HepG2 (cell line): ENCODE results near the gene ARMH3. TPM values are rescaled to one million over a fixed set of nuclear protein-coding genes. Genes with fewer than 3 reads are reported as not detected.

Experiments used
- FLYWCH1 ChIP-seq: sonication (generic); formaldehyde crosslinking; IDR thresholded peaks from 2 replicates; pipeline ENCODE4 v1.8.1; 2023; ENCODE audit warnings: mild to moderate bottlenecking, missing genetic modification reagents
- FOSL1 ChIP-seq: sonication (generic); formaldehyde crosslinking; IDR thresholded peaks from 2 replicates; pipeline ENCODE4 v1.9.0; 2021; ENCODE audit warnings: missing genetic modification reagents, borderline replicate concordance
- FOXA3 ChIP-seq: IDR thresholded peaks from 2 replicates; pipeline ENCODE4 v1.6.1; 2016; ENCODE audit warnings: missing genetic modification reagents, missing compliant biosample characterization
- KLF15 ChIP-seq: sonication (generic); formaldehyde crosslinking; IDR thresholded peaks from 2 replicates; pipeline ENCODE4 v1.8.1; 2023; ENCODE audit warnings: borderline replicate concordance, mild to moderate bottlenecking, inconsistent platforms, missing genetic modification reagents, mixed read lengths
- MED13 ChIP-seq: sonication (generic); formaldehyde crosslinking; IDR thresholded peaks from 2 replicates; pipeline ENCODE4 v1.5.0; 2020; ENCODE audit warnings: missing genetic modification reagents
- MEIS2 ChIP-seq: sonication (generic); formaldehyde crosslinking; IDR thresholded peaks from 2 replicates; pipeline ENCODE4 v1.9.0; 2021; ENCODE audit warnings: mild to moderate bottlenecking, missing genetic modification reagents
- NCOA5 ChIP-seq: sonication (generic); formaldehyde crosslinking; IDR thresholded peaks from 2 replicates; pipeline ENCODE4 v1.4.0; 2020; ENCODE audit warnings: missing genetic modification reagents
- RCOR2 ChIP-seq: IDR thresholded peaks from 2 replicates; pipeline ENCODE4 v1.6.1; 2016; ENCODE audit warnings: missing biosample characterization, missing genetic modification reagents
- REL ChIP-seq: sonication (generic); formaldehyde crosslinking; conservative IDR thresholded peaks from 2 replicates; pipeline ENCODE4 v1.8.0; 2022; ENCODE audit warnings: mild to moderate bottlenecking, missing genetic modification reagents, moderate library complexity
- SIN3A ChIP-seq: IDR thresholded peaks from 2 replicates; pipeline ENCODE4 v1.6.1; 2011; ENCODE audit warnings: low read depth, mild to moderate bottlenecking, control low read depth, low read length, borderline replicate concordance
- SIX4 ChIP-seq: sonication (generic); formaldehyde crosslinking; IDR thresholded peaks from 2 replicates; pipeline ENCODE4 v1.4.0; 2020; ENCODE audit warnings: missing genetic modification reagents
- STAT5B ChIP-seq: sonication (generic); formaldehyde crosslinking; IDR thresholded peaks from 2 replicates; pipeline ENCODE4 v1.4.0; 2020; ENCODE audit warnings: missing genetic modification reagents
- SUZ12 ChIP-seq: fragments of 150-350 bp; IDR thresholded peaks from 2 replicates; pipeline ENCODE4 v1.6.1; 2014; ENCODE audit warnings: low read depth, low read length
- TEAD3 ChIP-seq: optimal IDR thresholded peaks from 2 replicates; pipeline ENCODE3; 2016; ENCODE audit warnings: borderline replicate concordance
- ZFP36L2 ChIP-seq: sonication (generic); formaldehyde crosslinking; IDR thresholded peaks from 2 replicates; pipeline ENCODE4 v1.4.0; 2020; ENCODE audit warnings: missing genetic modification reagents
- ZNF251 ChIP-seq: sonication (generic); formaldehyde crosslinking; IDR thresholded peaks from 2 replicates; pipeline ENCODE4 v1.9.0; 2021; ENCODE audit warnings: mild to moderate bottlenecking, missing genetic modification reagents
- ZNF317 ChIP-seq: sonication (generic); formaldehyde crosslinking; IDR thresholded peaks from 2 replicates; pipeline ENCODE4 v1.5.0; 2020; ENCODE audit warnings: mild to moderate bottlenecking, missing genetic modification reagents
- ZNF350 ChIP-seq: sonication (generic); formaldehyde crosslinking; IDR thresholded peaks from 2 replicates; pipeline ENCODE4 v1.4.0; 2020; ENCODE audit warnings: mild to moderate bottlenecking, low read depth, missing genetic modification reagents, borderline replicate concordance
- ZNF367 ChIP-seq: sonication (generic); formaldehyde crosslinking; IDR thresholded peaks from 2 replicates; pipeline ENCODE4 v1.4.0; 2020; ENCODE audit warnings: missing genetic modification reagents, borderline replicate concordance
- ZNF83 ChIP-seq: sonication (generic); formaldehyde crosslinking; IDR thresholded peaks from 2 replicates; pipeline ENCODE4 v1.4.0; 2020; ENCODE audit warnings: missing genetic modification reagents, mild to moderate bottlenecking, borderline replicate concordance
- polyA plus RNA-seq, 8 experiments: library from polyadenylated mRNA; depleted of rRNA in 3 of 8; stranded (reverse) in 7 of 8; unstranded in 1 of 8; fragments of >200 nt; fragmentation: Illumina TruSeq in 4 of 8; extraction: Trizol in 4 of 8; gene quantifications; 2 replicates each; pipeline versions ENCODE4 v1.2.1 to v1.2.3, GENCODE V29; 2011 to 2016; ENCODE audit warnings: low read depth in 4 of 8, missing spikeins in 1 of 8, mixed read lengths in 1 of 8; ENCODE audit not compliant: insufficient read depth in 1 of 8
- total RNA-seq, 5 experiments: library from RNA; depleted of rRNA; stranded (reverse); fragments of >200 nt; fragmentation: Illumina TruSeq; extraction: Trizol; gene quantifications; 2 replicates each; pipeline ENCODE4 v1.2.3, GENCODE V29; 2016; ENCODE audit warnings: low read depth in 1 of 5
- TF ChIP-seq, protein P1 (sequence below), 2 experiments: IDR thresholded peaks; 2 replicates each; pipeline ENCODE4 v1.6.1; 2011 to 2012; ENCODE audit warnings: low read length in 2 of 2, borderline replicate concordance in 1 of 2, low read depth in 1 of 2, mild to moderate bottlenecking in 1 of 2, moderate library complexity in 1 of 2
- TF ChIP-seq, protein P2 (sequence below), 2 experiments: fragments of 450-650 bp in 1 of 2; sonication (generic) in 1 of 2; formaldehyde crosslinking; IDR thresholded peaks; 2 replicates each; pipeline versions ENCODE4 v1.5.0 to v1.8.0; 2020 to 2022; ENCODE audit warnings: mild to moderate bottlenecking in 1 of 2, missing genetic modification reagents in 1 of 2
- TF ChIP-seq, protein P3 (sequence below): sonication (generic); formaldehyde crosslinking; IDR thresholded peaks from 2 replicates; pipeline ENCODE4 v1.8.1; 2023; ENCODE audit warnings: missing genetic modification reagents, inconsistent platforms, borderline replicate concordance
- TF ChIP-seq, protein P4 (sequence below): sonication (generic); formaldehyde crosslinking; IDR thresholded peaks from 2 replicates; pipeline ENCODE4 v1.8.1; 2023; ENCODE audit warnings: mild to moderate bottlenecking, moderate library complexity, missing genetic modification reagents

ARMH3 gene
- total and polyA plus RNA-seq, 2 of the 13 experiments (the other 11 are each of a cell fraction or from before 2014, with no cell fraction given): 8.4 to 16.9 TPM

DNA sequence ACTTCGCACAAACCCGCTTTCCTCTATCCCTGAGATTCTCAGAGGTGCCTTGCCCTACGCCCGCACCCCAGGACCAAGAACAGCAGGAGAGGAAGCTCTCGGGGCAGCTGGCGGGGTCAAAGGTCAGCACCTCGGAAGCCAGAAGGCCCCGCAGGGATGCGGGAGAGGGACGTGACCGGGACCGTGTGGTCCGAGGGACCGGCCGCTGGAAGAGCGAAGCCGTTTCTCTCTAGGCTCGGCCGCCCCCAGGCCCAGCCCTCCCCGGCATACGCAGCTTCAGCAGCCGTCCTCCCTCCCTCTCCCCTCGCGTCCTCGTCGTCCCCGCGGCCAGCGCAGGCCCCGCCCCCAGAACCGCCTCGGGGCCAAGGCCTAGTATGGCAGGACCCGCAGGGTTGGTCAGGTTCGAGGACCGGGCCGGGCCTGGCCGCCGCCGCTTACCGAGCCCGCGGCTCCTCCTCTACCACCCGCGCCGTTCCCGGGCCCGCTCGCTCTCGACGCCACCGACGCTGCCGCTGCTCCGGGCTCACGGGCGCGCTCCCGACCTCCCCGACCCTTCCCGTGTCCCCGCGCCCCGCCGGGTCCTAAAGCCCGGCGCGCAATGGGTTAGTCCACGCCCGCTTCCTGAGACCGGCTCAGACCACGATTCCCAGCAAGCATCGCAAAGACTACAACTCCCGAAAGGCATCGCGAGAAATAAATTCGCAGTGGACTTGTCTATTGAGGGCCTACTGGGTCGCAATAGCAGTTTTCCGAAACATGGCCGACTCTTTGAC lies at the start of gene ARMH3 (continued):
- TF ChIP-seq, protein P1, sequence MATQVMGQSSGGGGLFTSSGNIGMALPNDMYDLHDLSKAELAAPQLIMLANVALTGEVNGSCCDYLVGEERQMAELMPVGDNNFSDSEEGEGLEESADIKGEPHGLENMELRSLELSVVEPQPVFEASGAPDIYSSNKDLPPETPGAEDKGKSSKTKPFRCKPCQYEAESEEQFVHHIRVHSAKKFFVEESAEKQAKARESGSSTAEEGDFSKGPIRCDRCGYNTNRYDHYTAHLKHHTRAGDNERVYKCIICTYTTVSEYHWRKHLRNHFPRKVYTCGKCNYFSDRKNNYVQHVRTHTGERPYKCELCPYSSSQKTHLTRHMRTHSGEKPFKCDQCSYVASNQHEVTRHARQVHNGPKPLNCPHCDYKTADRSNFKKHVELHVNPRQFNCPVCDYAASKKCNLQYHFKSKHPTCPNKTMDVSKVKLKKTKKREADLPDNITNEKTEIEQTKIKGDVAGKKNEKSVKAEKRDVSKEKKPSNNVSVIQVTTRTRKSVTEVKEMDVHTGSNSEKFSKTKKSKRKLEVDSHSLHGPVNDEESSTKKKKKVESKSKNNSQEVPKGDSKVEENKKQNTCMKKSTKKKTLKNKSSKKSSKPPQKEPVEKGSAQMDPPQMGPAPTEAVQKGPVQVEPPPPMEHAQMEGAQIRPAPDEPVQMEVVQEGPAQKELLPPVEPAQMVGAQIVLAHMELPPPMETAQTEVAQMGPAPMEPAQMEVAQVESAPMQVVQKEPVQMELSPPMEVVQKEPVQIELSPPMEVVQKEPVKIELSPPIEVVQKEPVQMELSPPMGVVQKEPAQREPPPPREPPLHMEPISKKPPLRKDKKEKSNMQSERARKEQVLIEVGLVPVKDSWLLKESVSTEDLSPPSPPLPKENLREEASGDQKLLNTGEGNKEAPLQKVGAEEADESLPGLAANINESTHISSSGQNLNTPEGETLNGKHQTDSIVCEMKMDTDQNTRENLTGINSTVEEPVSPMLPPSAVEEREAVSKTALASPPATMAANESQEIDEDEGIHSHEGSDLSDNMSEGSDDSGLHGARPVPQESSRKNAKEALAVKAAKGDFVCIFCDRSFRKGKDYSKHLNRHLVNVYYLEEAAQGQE (IDR thresholded peaks at IDR 0.05; ENCODE audit: borderline replicate concordance in 1 of 2, low read depth in 1 of 2, low read length in 2 of 2): no peak
- no peak; the same call in 1 of the 2 replicates for TF ChIP-seq ZFP36L2 (CRISPR knock-in tag)
- no peak for TF ChIP-seq FLYWCH1
- no peak for TF ChIP-seq ZNF367 (CRISPR knock-in tag)
- TF ChIP-seq, protein P2, sequence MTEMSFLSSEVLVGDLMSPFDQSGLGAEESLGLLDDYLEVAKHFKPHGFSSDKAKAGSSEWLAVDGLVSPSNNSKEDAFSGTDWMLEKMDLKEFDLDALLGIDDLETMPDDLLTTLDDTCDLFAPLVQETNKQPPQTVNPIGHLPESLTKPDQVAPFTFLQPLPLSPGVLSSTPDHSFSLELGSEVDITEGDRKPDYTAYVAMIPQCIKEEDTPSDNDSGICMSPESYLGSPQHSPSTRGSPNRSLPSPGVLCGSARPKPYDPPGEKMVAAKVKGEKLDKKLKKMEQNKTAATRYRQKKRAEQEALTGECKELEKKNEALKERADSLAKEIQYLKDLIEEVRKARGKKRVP (CRISPR knock-in tag; IDR thresholded peaks at IDR 0.05): peak in 1 of 2 experiments; percentile 56; a peak in 1 of 4 replicates
- no peak for TF ChIP-seq RCOR2 (CRISPR knock-in tag)
- TF ChIP-seq FOSL1 (CRISPR knock-in tag): no peak; the same call in 1 of the 2 replicates
- no peak for TF ChIP-seq ZNF251
- no peak for TF ChIP-seq KLF15 (CRISPR knock-in tag)
- no peak for TF ChIP-seq STAT5B
- TF ChIP-seq FOXA3 (CRISPR knock-in tag): peak; percentile 66
- TF ChIP-seq, protein P3, sequence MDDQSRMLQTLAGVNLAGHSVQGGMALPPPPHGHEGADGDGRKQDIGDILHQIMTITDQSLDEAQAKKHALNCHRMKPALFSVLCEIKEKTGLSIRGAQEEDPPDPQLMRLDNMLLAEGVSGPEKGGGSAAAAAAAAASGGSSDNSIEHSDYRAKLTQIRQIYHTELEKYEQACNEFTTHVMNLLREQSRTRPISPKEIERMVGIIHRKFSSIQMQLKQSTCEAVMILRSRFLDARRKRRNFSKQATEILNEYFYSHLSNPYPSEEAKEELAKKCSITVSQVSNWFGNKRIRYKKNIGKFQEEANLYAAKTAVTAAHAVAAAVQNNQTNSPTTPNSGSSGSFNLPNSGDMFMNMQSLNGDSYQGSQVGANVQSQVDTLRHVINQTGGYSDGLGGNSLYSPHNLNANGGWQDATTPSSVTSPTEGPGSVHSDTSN: peak; percentile 70; the same call in 1 of the 2 replicates
- TF ChIP-seq, protein P4, sequence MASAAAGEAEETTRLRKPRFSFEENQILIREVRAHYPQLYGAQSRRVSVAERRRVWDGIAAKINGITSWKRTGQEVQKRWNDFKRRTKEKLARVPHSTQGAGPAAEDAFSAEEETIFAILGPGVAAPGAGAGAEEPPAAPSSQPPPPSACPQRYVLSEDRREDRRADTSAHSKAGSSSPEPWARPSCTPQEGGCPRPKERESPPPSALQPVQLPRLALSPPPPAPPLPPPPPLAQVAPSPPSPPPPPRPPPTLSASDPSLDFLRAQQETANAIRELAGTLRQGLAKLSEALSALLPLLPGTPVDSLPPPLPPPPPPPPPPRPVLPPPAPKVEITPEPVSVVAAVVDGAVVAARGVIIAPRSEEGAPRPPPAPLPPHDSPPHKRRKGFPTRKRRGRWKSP: peak; percentile 75; the same call in 1 of the 2 replicates
- no peak for TF ChIP-seq NCOA5 (CRISPR knock-in tag)
- no peak for TF ChIP-seq ZNF83 (CRISPR knock-in tag)
- TF ChIP-seq SIX4 (CRISPR knock-in tag): peak; percentile 43; the same call in 1 of the 2 replicates
- peak; percentile 52; the same call in 1 of the 2 replicates for TF ChIP-seq SIN3A
- peak; percentile 66 for TF ChIP-seq SUZ12
- peak; percentile 82 for TF ChIP-seq MEIS2 (CRISPR knock-in tag)
- TF ChIP-seq ZNF317: no peak
- peak; percentile 75 for TF ChIP-seq ZNF350 (CRISPR knock-in tag)
- no peak for TF ChIP-seq REL (CRISPR knock-in tag)
- peak; percentile 68 for TF ChIP-seq TEAD3 (CRISPR knock-in tag)
- TF ChIP-seq MED13 (CRISPR knock-in tag): peak; percentile 75
